ENCODE data around the gene TCFL5. TPM values are rescaled to one million over a fixed set of nuclear protein-coding genes. Genes with fewer than 3 reads are reported as not detected.

The TCFL5 gene
- total RNA-seq, 1 experiment from 2014 or later: 23.8 TPM

DNA sequence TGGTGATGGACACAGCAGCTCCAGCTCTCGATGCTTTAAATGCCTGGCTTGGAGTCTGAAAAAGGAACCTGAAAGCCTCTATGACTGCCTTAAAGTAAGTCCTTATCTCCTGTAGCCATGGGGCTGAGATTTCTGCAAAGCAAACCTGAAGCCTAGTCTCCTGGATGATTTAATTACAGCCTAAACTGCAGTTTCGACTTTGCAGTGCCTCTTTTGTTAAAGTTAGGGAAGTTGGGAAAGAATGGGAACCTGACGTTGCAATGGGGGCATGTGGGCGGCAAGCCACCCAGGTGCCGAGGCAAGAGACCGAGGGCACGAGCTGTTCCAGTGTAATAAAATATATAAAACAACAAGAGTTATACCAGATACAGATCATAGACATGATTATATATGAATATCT is 11.7 kb upstream of the TCFL5 start:
- Histone ChIP-seq H3K27ac (ENCODE audit: low read length) (peak overlapping the region; percentile 69; the same call in 1 of the 2 replicates), H3K36me3 (ENCODE audit: control insufficient read depth, insufficient read depth, low read length) (no peaks in the 10 kb centered on the region), H3K4me3 (ENCODE audit: low read depth in 2 of 2, low read length in 2 of 2) (no peak overlapping the region), H3K4me1 (ENCODE audit: control insufficient read depth, insufficient read depth, low read length) (peaks cover 39% of the 10 kb centered on the region), H3K9me3 (ENCODE audit: control insufficient read depth, insufficient read depth, low read depth, low read length) (no peaks in the 10 kb centered on the region), H3K27me3 (ENCODE audit: control insufficient read depth, insufficient read depth, low read length) (no peaks in the 10 kb centered on the region)
- in situ Hi-C loops (cut with HindIII; ENCODE audit: low pct_unique_long_range_greater_than_20kb, low sequenced_read_pairs): no loop called here
- ChIA-PET POLR2A (no interaction called here), CTCF (interaction anchor here (0.6 kb wide), 1 partner anchor 19 kb away, joined by 3 read pairs; no protein-coding TSS in a partner anchor)
- TF ChIP-seq POLR2AphosphoS5 (IDR thresholded peaks at IDR 0.05; ENCODE audit: low read depth, low read length) (no peak), TCF7L2 (IDR thresholded peaks at IDR 0.05; ENCODE audit: low read depth, low read length) (no peak), SIN3A (IDR thresholded peaks at IDR 0.05; ENCODE audit: borderline replicate concordance, insufficient read depth, low read depth, low read length) (no peak)
- TF ChIP-seq, protein P1, sequence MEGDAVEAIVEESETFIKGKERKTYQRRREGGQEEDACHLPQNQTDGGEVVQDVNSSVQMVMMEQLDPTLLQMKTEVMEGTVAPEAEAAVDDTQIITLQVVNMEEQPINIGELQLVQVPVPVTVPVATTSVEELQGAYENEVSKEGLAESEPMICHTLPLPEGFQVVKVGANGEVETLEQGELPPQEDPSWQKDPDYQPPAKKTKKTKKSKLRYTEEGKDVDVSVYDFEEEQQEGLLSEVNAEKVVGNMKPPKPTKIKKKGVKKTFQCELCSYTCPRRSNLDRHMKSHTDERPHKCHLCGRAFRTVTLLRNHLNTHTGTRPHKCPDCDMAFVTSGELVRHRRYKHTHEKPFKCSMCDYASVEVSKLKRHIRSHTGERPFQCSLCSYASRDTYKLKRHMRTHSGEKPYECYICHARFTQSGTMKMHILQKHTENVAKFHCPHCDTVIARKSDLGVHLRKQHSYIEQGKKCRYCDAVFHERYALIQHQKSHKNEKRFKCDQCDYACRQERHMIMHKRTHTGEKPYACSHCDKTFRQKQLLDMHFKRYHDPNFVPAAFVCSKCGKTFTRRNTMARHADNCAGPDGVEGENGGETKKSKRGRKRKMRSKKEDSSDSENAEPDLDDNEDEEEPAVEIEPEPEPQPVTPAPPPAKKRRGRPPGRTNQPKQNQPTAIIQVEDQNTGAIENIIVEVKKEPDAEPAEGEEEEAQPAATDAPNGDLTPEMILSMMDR (IDR thresholded peaks at IDR 0.05): no peak
- TF ChIP-seq, protein P2, sequence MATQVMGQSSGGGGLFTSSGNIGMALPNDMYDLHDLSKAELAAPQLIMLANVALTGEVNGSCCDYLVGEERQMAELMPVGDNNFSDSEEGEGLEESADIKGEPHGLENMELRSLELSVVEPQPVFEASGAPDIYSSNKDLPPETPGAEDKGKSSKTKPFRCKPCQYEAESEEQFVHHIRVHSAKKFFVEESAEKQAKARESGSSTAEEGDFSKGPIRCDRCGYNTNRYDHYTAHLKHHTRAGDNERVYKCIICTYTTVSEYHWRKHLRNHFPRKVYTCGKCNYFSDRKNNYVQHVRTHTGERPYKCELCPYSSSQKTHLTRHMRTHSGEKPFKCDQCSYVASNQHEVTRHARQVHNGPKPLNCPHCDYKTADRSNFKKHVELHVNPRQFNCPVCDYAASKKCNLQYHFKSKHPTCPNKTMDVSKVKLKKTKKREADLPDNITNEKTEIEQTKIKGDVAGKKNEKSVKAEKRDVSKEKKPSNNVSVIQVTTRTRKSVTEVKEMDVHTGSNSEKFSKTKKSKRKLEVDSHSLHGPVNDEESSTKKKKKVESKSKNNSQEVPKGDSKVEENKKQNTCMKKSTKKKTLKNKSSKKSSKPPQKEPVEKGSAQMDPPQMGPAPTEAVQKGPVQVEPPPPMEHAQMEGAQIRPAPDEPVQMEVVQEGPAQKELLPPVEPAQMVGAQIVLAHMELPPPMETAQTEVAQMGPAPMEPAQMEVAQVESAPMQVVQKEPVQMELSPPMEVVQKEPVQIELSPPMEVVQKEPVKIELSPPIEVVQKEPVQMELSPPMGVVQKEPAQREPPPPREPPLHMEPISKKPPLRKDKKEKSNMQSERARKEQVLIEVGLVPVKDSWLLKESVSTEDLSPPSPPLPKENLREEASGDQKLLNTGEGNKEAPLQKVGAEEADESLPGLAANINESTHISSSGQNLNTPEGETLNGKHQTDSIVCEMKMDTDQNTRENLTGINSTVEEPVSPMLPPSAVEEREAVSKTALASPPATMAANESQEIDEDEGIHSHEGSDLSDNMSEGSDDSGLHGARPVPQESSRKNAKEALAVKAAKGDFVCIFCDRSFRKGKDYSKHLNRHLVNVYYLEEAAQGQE (IDR thresholded peaks at IDR 0.05; ENCODE audit: insufficient read depth in 1 of 2, low read depth in 2 of 2, low read length in 1 of 2): no peak
- no TSS peak for BruUV-seq (replicated peaks)
- no peak for ATAC-seq
- DNase-seq (ENCODE audit: low read depth, low spot score): no peak
- intact Hi-C loops (cut with micrococcal nuclease; ENCODE audit: unreplicated experiment): no loop called here

DNA sequence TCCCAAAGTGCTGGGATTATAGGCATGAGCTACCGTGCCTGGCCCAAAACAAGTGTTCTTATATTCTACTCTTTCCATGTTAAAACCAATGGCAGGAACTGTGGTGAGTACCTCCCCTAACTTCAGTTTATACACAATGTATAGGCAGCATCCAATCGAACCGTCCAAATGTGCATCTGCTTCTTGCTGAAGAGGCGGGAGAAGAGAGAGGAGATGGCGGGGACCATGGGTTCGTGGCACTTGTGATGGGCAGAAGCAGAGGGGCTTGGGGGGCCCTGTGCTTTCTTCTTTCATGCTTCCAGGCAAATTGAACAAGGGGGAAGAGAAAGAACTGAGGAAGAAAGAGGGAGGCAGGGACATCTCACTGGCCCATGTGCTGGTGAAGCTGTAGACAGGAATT is 11.2 kb upstream of the TCFL5 start:
- no TSS peak for BruUV-seq (replicated peaks)
- no peaks in the 10 kb centered on the region for H3K36me3 ChIP-seq (ENCODE audit: control insufficient read depth, insufficient read depth, low read length)
- in situ Hi-C loops (cut with HindIII; ENCODE audit: low pct_unique_long_range_greater_than_20kb, low sequenced_read_pairs) (no loop called here), intact Hi-C loops (cut with micrococcal nuclease; ENCODE audit: unreplicated experiment) (no loop called here)
- DNase-seq (ENCODE audit: low read depth, low spot score) (no peak), ATAC-seq (no peak)
- no peaks in the 10 kb centered on the region for H3K27me3 ChIP-seq (ENCODE audit: control insufficient read depth, insufficient read depth, low read length)
- TF ChIP-seq POLR2AphosphoS5 (IDR thresholded peaks at IDR 0.05; ENCODE audit: low read depth, low read length) (no peak), SIN3A (IDR thresholded peaks at IDR 0.05; ENCODE audit: borderline replicate concordance, insufficient read depth, low read depth, low read length) (no peak), TCF7L2 (IDR thresholded peaks at IDR 0.05; ENCODE audit: low read depth, low read length) (no peak)
- TF ChIP-seq, protein P2 (IDR thresholded peaks at IDR 0.05; ENCODE audit: insufficient read depth in 1 of 2, low read depth in 2 of 2, low read length in 1 of 2): no peak
- TF ChIP-seq, protein P1 (IDR thresholded peaks at IDR 0.05): no peak
- H3K4me1 ChIP-seq (ENCODE audit: control insufficient read depth, insufficient read depth, low read length): peaks cover 35% of the 10 kb centered on the region
- CTCF ChIA-PET: no interaction called here
- POLR2A ChIA-PET: no interaction called here
- no peaks in the 10 kb centered on the region for H3K9me3 ChIP-seq (ENCODE audit: control insufficient read depth, insufficient read depth, low read depth, low read length)
- no peak overlapping the region for H3K4me3 ChIP-seq (ENCODE audit: low read depth in 2 of 2, low read length in 2 of 2)
- peak overlapping the region; percentile 69; the same call in 1 of the 2 replicates for H3K27ac ChIP-seq (ENCODE audit: low read length)
